ENCODE results near the gene MMP1. TPM values are rescaled to one million over a fixed set of nuclear protein-coding genes. Genes with fewer than 3 reads are reported as not detected.
"Not testable (repeated sequence)": the region's sequence is repeated elsewhere in the genome, so short reads cannot be mapped to it uniquely, and the experiment has no call there.

MMP1 gene
- polyA plus RNA-seq, 1 of the 3 experiments (the other 2 are of a cell fraction): 5.9 TPM

DNA sequence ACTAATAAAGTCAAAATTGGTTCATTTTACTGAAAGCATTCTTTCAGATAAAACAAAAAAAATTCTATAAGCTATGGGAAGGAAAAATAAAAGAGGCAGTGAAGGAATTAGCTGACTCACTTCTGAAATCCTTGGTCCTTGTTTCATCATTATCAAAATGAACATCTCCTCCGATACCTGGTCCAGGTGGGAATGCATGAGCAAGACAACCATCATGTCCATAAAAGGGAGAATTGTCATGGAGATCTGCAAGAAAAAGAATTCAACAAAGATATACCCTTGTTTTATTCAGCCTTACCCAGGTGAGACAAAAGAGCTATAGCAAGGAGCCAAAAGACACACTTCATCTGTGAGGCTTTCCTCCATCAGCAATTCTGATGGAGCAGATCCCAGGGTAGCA, 44.7 kb downstream of the MMP1 start (continued):
- TF ChIP-seq, protein P1, sequence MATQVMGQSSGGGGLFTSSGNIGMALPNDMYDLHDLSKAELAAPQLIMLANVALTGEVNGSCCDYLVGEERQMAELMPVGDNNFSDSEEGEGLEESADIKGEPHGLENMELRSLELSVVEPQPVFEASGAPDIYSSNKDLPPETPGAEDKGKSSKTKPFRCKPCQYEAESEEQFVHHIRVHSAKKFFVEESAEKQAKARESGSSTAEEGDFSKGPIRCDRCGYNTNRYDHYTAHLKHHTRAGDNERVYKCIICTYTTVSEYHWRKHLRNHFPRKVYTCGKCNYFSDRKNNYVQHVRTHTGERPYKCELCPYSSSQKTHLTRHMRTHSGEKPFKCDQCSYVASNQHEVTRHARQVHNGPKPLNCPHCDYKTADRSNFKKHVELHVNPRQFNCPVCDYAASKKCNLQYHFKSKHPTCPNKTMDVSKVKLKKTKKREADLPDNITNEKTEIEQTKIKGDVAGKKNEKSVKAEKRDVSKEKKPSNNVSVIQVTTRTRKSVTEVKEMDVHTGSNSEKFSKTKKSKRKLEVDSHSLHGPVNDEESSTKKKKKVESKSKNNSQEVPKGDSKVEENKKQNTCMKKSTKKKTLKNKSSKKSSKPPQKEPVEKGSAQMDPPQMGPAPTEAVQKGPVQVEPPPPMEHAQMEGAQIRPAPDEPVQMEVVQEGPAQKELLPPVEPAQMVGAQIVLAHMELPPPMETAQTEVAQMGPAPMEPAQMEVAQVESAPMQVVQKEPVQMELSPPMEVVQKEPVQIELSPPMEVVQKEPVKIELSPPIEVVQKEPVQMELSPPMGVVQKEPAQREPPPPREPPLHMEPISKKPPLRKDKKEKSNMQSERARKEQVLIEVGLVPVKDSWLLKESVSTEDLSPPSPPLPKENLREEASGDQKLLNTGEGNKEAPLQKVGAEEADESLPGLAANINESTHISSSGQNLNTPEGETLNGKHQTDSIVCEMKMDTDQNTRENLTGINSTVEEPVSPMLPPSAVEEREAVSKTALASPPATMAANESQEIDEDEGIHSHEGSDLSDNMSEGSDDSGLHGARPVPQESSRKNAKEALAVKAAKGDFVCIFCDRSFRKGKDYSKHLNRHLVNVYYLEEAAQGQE (IDR thresholded peaks at IDR 0.05; ENCODE audit: low read depth, low read length): no peak
- TF ChIP-seq MEF2A (IDR thresholded peaks at IDR 0.05; ENCODE audit: borderline replicate concordance, low read depth): no peak
- no peak for TF ChIP-seq NFIC (IDR thresholded peaks at IDR 0.05; ENCODE audit: borderline replicate concordance)
- TF ChIP-seq TAF1 (IDR thresholded peaks at IDR 0.05; ENCODE audit: borderline replicate concordance, low read depth, low read length): no peak
- TF ChIP-seq ELF1 (IDR thresholded peaks at IDR 0.05): no peak

DNA sequence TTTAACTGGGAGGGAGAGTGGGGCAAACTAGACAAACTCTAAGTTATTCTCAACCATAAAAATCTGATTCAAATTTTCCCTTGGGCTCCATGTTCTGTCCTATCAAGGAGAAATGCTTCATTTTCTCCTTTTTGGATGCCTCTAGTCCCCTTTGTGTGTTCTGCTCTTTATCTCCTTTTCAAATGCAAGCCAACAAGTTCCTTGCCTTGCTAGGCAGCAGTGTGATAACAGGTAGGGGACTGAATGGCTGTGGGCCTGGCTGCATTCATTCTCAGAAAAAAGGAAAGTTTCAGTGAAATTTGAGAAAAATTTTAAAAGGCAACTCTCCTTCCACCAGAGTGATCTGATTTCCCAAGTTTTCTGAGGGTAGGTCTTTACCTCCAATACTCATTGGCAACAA, 46.3 kb downstream of the MMP1 start:
- ChIA-PET CTCF (no interaction called here), POLR2A (no interaction called here)
- no peak for DNase-seq
- Histone ChIP-seq H3K9me2 (no peaks in the 10 kb centered on the region), H3F3A (replicated peaks; ENCODE audit: insufficient read depth) (no peaks in the 10 kb centered on the region), H3K9ac (no peak overlapping the region), H3K4me1 (ENCODE audit: control insufficient read depth in 1 of 2, insufficient read depth in 2 of 2, low read depth in 1 of 2, low read length in 1 of 2) (no peaks in the 10 kb centered on the region), H4K20me1 (ENCODE audit: insufficient read depth) (no peaks in the 10 kb centered on the region), H3K27ac (ENCODE audit: low read depth in 2 of 2, low read length in 1 of 2) (no peak overlapping the region), H3K4me3 (ENCODE audit: low read depth in 2 of 2, low read length in 1 of 2) (no peak overlapping the region), H3K9me3 (no peaks in the 10 kb centered on the region), H3K79me2 (ENCODE audit: insufficient read depth) (no peaks in the 10 kb centered on the region), H2AFZ (ENCODE audit: low read depth) (no peak overlapping the region), H3K4me2 (no peak overlapping the region), H3K36me3 (replicated peaks in 1 of 2; ENCODE audit: control insufficient read depth in 1 of 2, insufficient read depth in 2 of 2, low read length in 1 of 2) (no peaks in the 10 kb centered on the region), H3K27me3 (ENCODE audit: insufficient read depth) (peaks cover 10% of the 10 kb centered on the region; the same call in 1 of the 2 replicates)
- TF ChIP-seq ELF1 (IDR thresholded peaks at IDR 0.05): no peak
- TF ChIP-seq RCOR1 (IDR thresholded peaks at IDR 0.05; ENCODE audit: low read length): no peak
- TF ChIP-seq MEF2A (IDR thresholded peaks at IDR 0.05; ENCODE audit: borderline replicate concordance, low read depth): no peak
- TF ChIP-seq, protein P2, sequence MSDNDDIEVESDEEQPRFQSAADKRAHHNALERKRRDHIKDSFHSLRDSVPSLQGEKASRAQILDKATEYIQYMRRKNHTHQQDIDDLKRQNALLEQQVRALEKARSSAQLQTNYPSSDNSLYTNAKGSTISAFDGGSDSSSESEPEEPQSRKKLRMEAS (IDR thresholded peaks at IDR 0.05; ENCODE audit: low read depth): no peak

DNA sequence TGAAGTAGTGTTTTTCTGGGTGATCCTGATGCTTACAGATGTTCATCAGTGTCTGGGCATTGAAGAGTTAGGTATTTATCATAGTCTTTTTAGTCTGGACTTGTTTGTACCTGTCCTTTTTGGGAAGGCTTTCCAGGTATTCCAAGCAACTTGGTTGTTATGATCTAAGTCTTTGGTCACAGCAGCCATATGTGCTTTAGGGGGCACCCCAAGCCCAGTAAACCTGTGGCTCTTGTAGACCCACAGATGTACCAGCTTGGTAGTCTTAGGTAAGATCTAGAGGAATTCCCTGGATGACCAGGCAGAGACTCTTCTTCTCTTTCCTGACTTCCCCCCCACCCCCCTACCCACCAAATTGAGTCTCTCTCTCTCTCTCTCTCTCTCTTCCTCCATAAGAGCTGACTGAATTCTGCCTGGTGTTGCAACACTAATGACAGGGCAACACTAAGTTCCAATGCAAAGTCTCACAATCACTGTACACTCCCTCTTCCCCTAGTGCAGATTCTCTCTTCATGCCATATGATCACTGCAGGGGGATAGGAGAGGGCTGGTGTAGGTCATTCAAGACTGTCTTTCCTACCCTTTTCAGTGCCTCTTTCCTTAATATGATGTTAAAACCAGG, 48.7 kb downstream of the MMP1 start:
- no peaks in the 10 kb centered on the region for H4K20me1 ChIP-seq (ENCODE audit: insufficient read depth)
- no peaks in the 10 kb centered on the region for H3K4me1 ChIP-seq (ENCODE audit: control insufficient read depth in 1 of 2, insufficient read depth in 2 of 2, low read depth in 1 of 2, low read length in 1 of 2)
- no peaks in the 10 kb centered on the region for H3K36me3 ChIP-seq (replicated peaks in 1 of 2; ENCODE audit: control insufficient read depth in 1 of 2, insufficient read depth in 2 of 2, low read length in 1 of 2)
- ChIA-PET POLR2A (no interaction called here), CTCF (interaction anchor here (1.5 kb wide), 1 partner anchor 83 kb away, joined by 3 read pairs; no protein-coding TSS in a partner anchor)
- no peak for TF ChIP-seq EZH2phosphoT487 (IDR thresholded peaks at IDR 0.05; ENCODE audit: borderline replicate concordance, low read depth)
- TF ChIP-seq EP300 (IDR thresholded peaks at IDR 0.05; ENCODE audit: borderline replicate concordance in 1 of 2, low read depth in 1 of 2, low read length in 1 of 2): no peak
- TF ChIP-seq FOXM1 (IDR thresholded peaks at IDR 0.05; ENCODE audit: low read depth): no peak
- TF ChIP-seq NFIC (IDR thresholded peaks at IDR 0.05; ENCODE audit: borderline replicate concordance): no peak
- TF ChIP-seq, protein P3, sequence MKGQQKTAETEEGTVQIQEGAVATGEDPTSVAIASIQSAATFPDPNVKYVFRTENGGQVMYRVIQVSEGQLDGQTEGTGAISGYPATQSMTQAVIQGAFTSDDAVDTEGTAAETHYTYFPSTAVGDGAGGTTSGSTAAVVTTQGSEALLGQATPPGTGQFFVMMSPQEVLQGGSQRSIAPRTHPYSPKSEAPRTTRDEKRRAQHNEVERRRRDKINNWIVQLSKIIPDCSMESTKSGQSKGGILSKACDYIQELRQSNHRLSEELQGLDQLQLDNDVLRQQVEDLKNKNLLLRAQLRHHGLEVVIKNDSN (IDR thresholded peaks at IDR 0.05; ENCODE audit: borderline replicate concordance, low read depth): no peak
- no peak for TF ChIP-seq POLR2AphosphoS5 (IDR thresholded peaks at IDR 0.05; ENCODE audit: low read depth, low read length)
- TF ChIP-seq TEAD4 (IDR thresholded peaks at IDR 0.05; ENCODE audit: borderline replicate concordance, insufficient read depth): no peak
- TF ChIP-seq RXRA (IDR thresholded peaks at IDR 0.05; ENCODE audit: borderline replicate concordance, low read depth): no peak
- peaks cover 10% of the 10 kb centered on the region; the same call in 1 of the 2 replicates for H3K27me3 ChIP-seq (ENCODE audit: insufficient read depth)
- no peak overlapping the region for H3K4me2 ChIP-seq
- no peaks in the 10 kb centered on the region for H3K9me2 ChIP-seq
- no peak overlapping the region for H3K9ac ChIP-seq
- no peaks in the 10 kb centered on the region for H3K79me2 ChIP-seq (ENCODE audit: insufficient read depth)
- no peak overlapping the region for H2AFZ ChIP-seq (ENCODE audit: low read depth)
- no peak overlapping the region for H3K27ac ChIP-seq (ENCODE audit: low read depth in 2 of 2, low read length in 1 of 2)
- no peak overlapping the region for H3K4me3 ChIP-seq (ENCODE audit: low read depth in 2 of 2, low read length in 1 of 2)
- no peaks in the 10 kb centered on the region for H3F3A ChIP-seq (replicated peaks; ENCODE audit: insufficient read depth)
- H3K9me3 ChIP-seq: no peaks in the 10 kb centered on the region
- no peak for DNase-seq

DNA sequence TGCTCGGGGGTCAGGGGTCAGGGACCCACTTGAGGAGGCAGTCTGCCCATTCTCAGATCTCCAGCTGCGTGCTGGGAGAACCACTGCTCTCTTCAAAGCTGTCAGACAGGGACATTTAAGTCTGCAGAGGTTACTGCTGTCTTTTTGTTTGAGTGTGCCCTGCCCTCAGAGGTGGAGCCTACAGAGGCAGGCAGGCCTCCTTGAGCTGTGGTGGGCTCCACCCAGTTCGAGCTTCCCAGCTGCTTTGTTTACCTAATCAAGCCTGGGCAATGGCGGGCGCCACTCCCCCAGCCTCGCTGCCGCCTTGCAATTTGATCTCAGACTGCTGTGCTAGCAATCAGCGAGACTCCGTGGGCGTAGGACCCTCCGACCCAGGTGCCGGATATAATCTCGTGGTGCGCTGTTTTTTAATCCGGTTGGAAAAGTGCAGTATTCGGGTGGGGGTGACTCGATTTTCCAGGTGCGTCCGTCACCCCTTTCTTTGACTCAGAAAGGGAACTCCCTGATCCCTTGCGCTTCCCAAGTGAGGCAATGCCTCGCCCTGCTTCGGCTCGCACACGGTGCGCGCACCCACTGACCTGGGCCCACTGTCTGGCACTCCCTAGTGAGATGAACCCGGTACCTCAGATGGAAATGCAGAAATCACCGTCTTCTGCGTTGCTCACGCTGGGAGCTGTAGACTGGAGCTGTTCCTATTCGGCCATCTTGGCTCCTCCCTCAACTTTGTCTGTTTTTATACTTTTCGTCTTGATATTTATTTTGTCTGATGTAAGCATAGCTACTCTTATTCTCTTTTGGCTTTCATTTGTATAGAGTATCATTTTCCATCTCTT, 51.0 kb downstream of the MMP1 start:
- CTCF ChIA-PET; DNase-seq; H2AFZ ChIP-seq (ENCODE audit: low read depth); H3K9ac ChIP-seq; H3K79me2 ChIP-seq (ENCODE audit: insufficient read depth); H3K4me3 ChIP-seq (ENCODE audit: low read depth in 2 of 2, low read length in 1 of 2); H3K27ac ChIP-seq (ENCODE audit: low read depth in 2 of 2, low read length in 1 of 2); H3K9me3 ChIP-seq; POLR2A ChIA-PET; H4K20me1 ChIP-seq (ENCODE audit: insufficient read depth); H3K36me3 ChIP-seq (replicated peaks in 1 of 2; ENCODE audit: control insufficient read depth in 1 of 2, insufficient read depth in 2 of 2, low read length in 1 of 2); H3K4me2 ChIP-seq; H3K9me2 ChIP-seq; H3K4me1 ChIP-seq (ENCODE audit: control insufficient read depth in 1 of 2, insufficient read depth in 2 of 2, low read depth in 1 of 2, low read length in 1 of 2); H3K27me3 ChIP-seq (ENCODE audit: insufficient read depth); H3F3A ChIP-seq (replicated peaks; ENCODE audit: insufficient read depth): not testable (repeated sequence)
- 20% methylated on average over 6 of the region's 32 CpGs for WGBS (ENCODE audit: low lambda C conversion rate)
